Panc1 (cell line): ENCODE data around the gene NGEF. TPM values are rescaled to one million over a fixed set of nuclear protein-coding genes. Genes with fewer than 3 reads are reported as not detected.

Experiments
- ATAC-seq: fragments of 200-7000 bp; cut with Tn5 transposase; 2 replicates; pipeline ENCODE4 v1.9.1; 2020; ENCODE audit warnings: mild to moderate bottlenecking, moderate library complexity
- BruUV-seq: library from RNA; stranded (reverse); fragments of 400-500 nt; replicated peaks from 2 replicates; lab custom pipeline; 2021; lab: Mats Ljungman, UMichigan
- CTCF ChIA-PET: fragments of 300-600 bp; sonication (Branson Sonifier 250); formaldehyde crosslinking; loops from one replicate; lab custom pipeline; 2022; ENCODE audit warnings: antibody characterized with exemption; lab: Charles Lee
- POLR2A ChIA-PET: fragments of 300-600 bp; sonication (Branson Sonifier 250); formaldehyde crosslinking; loops from one replicate; lab custom pipeline; 2022; ENCODE audit warnings: antibody characterized with exemption; lab: Charles Lee
- DNase-seq: peaks from one replicate; pipeline ENCODE4 v3.0.0-alpha.2; 2010; ENCODE audit warnings: low read depth, low spot score
- H3K27ac ChIP-seq: 2 replicates; pipeline ENCODE4 v1.5.1; 2011; ENCODE audit warnings: mild to moderate bottlenecking, low read length, inconsistent platforms
- H3K27me3 ChIP-seq: fragments of 200-500 bp; sonication (Bioruptor generic); 2 replicates; pipeline ENCODE4 v1.6.0; 2014; ENCODE audit warnings: low read length, inconsistent platforms; ENCODE audit not compliant: control insufficient read depth, insufficient read depth
- H3K36me3 ChIP-seq: fragments of 200-500 bp; sonication (Bioruptor generic); 2 replicates; pipeline ENCODE4 v1.5.1; 2014; ENCODE audit warnings: inconsistent platforms, mild to moderate bottlenecking, low read length, moderate library complexity; ENCODE audit not compliant: control insufficient read depth, insufficient read depth
- H3K4me1 ChIP-seq: 2 replicates; pipeline ENCODE4 v1.5.1; 2011; ENCODE audit warnings: inconsistent platforms, mild to moderate bottlenecking, low read length, moderate library complexity; ENCODE audit not compliant: control insufficient read depth, insufficient read depth
- H3K4me3 ChIP-seq, 2 experiments: 2 replicates each; pipeline ENCODE4 v1.5.1; 2011 to 2012; ENCODE audit warnings: low read depth in 2 of 2, low read length in 2 of 2, mild to moderate bottlenecking in 2 of 2, inconsistent platforms in 1 of 2, moderate library complexity in 1 of 2
- H3K9me3 ChIP-seq: fragments of 200-500 bp; sonication (Bioruptor generic); 2 replicates; pipeline ENCODE4 v1.5.1; 2014; ENCODE audit warnings: low read depth, mild to moderate bottlenecking, inconsistent platforms, low read length, moderate library complexity; ENCODE audit not compliant: control insufficient read depth, insufficient read depth
- POLR2AphosphoS5 ChIP-seq: IDR thresholded peaks from 2 replicates; pipeline ENCODE4 v1.6.1; 2012; ENCODE audit warnings: mild to moderate bottlenecking, low read depth, low read length, moderate library complexity
- SIN3A ChIP-seq: IDR thresholded peaks from 2 replicates; pipeline ENCODE4 v1.6.1; 2012; ENCODE audit warnings: low read depth, mild to moderate bottlenecking, low read length, moderate library complexity, borderline replicate concordance; ENCODE audit not compliant: insufficient read depth
- TCF7L2 ChIP-seq: IDR thresholded peaks from 2 replicates; pipeline ENCODE4 v1.6.1; 2011; ENCODE audit warnings: mild to moderate bottlenecking, low read depth, low read length, inconsistent platforms
- in situ Hi-C: cut with HindIII; loops from 2 replicates; pipeline ENCODE4 v1.10.0; 2016; ENCODE audit warnings: low sequenced_read_pairs, low pct_unique_long_range_greater_than_20kb
- intact Hi-C: fragments of 100-400 bp; cut with micrococcal nuclease; formaldehyde crosslinking; loops from one replicate; pipeline ENCODE4 v1.10.0; 2022; ENCODE audit not compliant: unreplicated experiment
- total RNA-seq: library from RNA; stranded (reverse); gene quantifications from one replicate; pipeline ENCODE4 v1.2.1, GENCODE V29; 2021; ENCODE audit not compliant: unreplicated experiment
- TF ChIP-seq, protein P1 (sequence below): fragments of 450-650 bp; IDR thresholded peaks from 2 replicates; pipeline ENCODE4 v1.5.1; 2017; ENCODE audit warnings: mild to moderate bottlenecking
- TF ChIP-seq, protein P2 (sequence below), 2 experiments: IDR thresholded peaks; 2 replicates each; pipeline ENCODE4 v1.6.1; 2011 to 2012; ENCODE audit warnings: low read depth in 2 of 2, control low read depth in 1 of 2, low read length in 1 of 2, mild to moderate bottlenecking in 1 of 2, moderate library complexity in 1 of 2; ENCODE audit not compliant: insufficient read depth in 1 of 2

Gene NGEF
- total RNA-seq, 1 experiment from 2014 or later, result 17.8 TPM

DNA sequence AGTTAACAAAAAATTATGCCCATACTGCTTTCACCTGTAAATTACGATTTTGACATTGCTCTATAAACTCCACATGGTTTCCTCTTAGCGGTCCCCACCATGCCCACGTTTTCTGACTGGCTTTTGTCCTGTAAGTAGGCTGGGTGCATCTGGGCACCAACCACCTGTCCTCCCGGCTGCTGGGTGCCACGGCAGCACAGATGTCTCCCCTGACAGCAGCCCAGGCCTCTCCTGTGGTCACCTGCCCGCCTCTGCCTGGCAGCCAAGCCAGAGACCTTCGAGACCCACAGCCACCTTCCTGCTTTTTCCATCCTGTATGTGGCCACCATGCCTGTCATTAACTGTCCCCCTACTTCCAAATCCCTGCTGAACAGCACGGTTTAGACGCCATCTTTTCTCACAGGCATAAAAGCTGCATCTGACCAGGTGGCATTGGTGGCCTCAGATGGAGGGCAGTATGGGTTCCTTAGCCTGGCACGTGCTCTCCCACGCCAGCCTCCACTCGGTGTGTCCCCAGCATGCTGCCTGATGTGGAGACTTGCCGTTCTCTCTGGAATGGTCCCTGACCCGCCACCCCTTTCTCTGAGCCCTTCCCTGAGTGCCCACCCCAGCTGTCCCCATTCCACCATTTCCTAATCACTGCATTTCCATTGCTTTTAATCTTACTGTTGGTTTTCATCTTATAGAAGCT, 124.1 kb downstream of the NGEF start:
- H3K4me1 ChIP-seq, result no peaks in the 10 kb centered on the region
- CTCF ChIA-PET, result no interaction called here
- in situ Hi-C loops, result no loop called here
- BruUV-seq, result no TSS peak
- POLR2A ChIA-PET, result no interaction called here
- no peak overlapping the region for H3K27ac ChIP-seq
- intact Hi-C loops, result no loop called here
- H3K9me3 ChIP-seq, result no peaks in the 10 kb centered on the region
- no peak overlapping the region for H3K4me3 ChIP-seq
- H3K36me3 ChIP-seq, result no peaks in the 10 kb centered on the region
- H3K27me3 ChIP-seq, result no peaks in the 10 kb centered on the region
- DNase-seq, result no peak
- no peak for ATAC-seq
- no peak for TF ChIP-seq SIN3A
- TF ChIP-seq, protein P1, sequence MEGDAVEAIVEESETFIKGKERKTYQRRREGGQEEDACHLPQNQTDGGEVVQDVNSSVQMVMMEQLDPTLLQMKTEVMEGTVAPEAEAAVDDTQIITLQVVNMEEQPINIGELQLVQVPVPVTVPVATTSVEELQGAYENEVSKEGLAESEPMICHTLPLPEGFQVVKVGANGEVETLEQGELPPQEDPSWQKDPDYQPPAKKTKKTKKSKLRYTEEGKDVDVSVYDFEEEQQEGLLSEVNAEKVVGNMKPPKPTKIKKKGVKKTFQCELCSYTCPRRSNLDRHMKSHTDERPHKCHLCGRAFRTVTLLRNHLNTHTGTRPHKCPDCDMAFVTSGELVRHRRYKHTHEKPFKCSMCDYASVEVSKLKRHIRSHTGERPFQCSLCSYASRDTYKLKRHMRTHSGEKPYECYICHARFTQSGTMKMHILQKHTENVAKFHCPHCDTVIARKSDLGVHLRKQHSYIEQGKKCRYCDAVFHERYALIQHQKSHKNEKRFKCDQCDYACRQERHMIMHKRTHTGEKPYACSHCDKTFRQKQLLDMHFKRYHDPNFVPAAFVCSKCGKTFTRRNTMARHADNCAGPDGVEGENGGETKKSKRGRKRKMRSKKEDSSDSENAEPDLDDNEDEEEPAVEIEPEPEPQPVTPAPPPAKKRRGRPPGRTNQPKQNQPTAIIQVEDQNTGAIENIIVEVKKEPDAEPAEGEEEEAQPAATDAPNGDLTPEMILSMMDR, result no peak
- TF ChIP-seq, protein P2, sequence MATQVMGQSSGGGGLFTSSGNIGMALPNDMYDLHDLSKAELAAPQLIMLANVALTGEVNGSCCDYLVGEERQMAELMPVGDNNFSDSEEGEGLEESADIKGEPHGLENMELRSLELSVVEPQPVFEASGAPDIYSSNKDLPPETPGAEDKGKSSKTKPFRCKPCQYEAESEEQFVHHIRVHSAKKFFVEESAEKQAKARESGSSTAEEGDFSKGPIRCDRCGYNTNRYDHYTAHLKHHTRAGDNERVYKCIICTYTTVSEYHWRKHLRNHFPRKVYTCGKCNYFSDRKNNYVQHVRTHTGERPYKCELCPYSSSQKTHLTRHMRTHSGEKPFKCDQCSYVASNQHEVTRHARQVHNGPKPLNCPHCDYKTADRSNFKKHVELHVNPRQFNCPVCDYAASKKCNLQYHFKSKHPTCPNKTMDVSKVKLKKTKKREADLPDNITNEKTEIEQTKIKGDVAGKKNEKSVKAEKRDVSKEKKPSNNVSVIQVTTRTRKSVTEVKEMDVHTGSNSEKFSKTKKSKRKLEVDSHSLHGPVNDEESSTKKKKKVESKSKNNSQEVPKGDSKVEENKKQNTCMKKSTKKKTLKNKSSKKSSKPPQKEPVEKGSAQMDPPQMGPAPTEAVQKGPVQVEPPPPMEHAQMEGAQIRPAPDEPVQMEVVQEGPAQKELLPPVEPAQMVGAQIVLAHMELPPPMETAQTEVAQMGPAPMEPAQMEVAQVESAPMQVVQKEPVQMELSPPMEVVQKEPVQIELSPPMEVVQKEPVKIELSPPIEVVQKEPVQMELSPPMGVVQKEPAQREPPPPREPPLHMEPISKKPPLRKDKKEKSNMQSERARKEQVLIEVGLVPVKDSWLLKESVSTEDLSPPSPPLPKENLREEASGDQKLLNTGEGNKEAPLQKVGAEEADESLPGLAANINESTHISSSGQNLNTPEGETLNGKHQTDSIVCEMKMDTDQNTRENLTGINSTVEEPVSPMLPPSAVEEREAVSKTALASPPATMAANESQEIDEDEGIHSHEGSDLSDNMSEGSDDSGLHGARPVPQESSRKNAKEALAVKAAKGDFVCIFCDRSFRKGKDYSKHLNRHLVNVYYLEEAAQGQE (IDR thresholded peaks at IDR 0.05; ENCODE audit: insufficient read depth in 1 of 2, low read depth in 2 of 2, low read length in 1 of 2), result no peak
- TF ChIP-seq POLR2AphosphoS5, result no peak
- no peak for TF ChIP-seq TCF7L2

GRCh38 chr2:232888099-232888836, 124.8 kb downstream of the NGEF start:
- H3K27me3 ChIP-seq, result no peaks in the 10 kb centered on the region
- no peaks in the 10 kb centered on the region for H3K9me3 ChIP-seq
- ChIA-PET CTCF (no interaction called here), POLR2A (no interaction called here)
- no peak overlapping the region for H3K4me3 ChIP-seq
- no peak for DNase-seq
- H3K36me3 ChIP-seq, result no peaks in the 10 kb centered on the region
- in situ Hi-C loops, result no loop called here
- no peak for ATAC-seq
- no peak for TF ChIP-seq TCF7L2
- TF ChIP-seq, protein P2 (IDR thresholded peaks at IDR 0.05; ENCODE audit: insufficient read depth in 1 of 2, low read depth in 2 of 2, low read length in 1 of 2), result no peak
- no peak for TF ChIP-seq POLR2AphosphoS5
- TF ChIP-seq SIN3A, result no peak
- TF ChIP-seq, protein P1, result no peak
- H3K27ac ChIP-seq, result no peak overlapping the region
- H3K4me1 ChIP-seq, result no peaks in the 10 kb centered on the region
- intact Hi-C loops, result no loop called here
- no TSS peak for BruUV-seq
